HG03159 (cell line): ENCODE measurements around the gene TTC13.
"Not testable (repeated sequence)": the region's sequence is repeated elsewhere in the genome, so short reads cannot be mapped to it uniquely, and the experiment has no call there.

Experiments used
- ATAC-seq: cut with Tn5 transposase; IDR thresholded peaks from one replicate; pipeline ENCODE4 v1.9.1; 2021; ENCODE audit warnings: mild to moderate bottlenecking, moderate library complexity; ENCODE audit not compliant: unreplicated experiment

TTC13 gene

DNA sequence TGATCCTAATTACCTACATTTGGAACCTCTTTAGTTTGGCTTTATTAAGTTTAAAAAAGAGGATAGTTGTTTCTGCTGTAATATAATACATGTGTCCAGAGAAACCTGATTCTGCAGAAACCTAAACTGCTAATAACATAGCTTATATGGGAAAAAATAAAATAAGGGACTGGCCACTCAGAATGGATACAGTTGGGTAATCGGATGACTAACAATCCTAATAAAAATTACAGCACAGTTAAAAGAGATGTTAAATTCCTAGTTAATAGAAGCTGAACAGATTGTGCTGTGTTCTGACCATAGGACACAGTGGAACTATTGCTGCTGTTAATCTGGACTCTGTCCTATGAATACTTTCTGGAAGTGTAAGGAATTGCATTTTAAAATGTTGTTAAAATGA, 16.2 kb upstream of the TTC13 start:
- ATAC-seq = no peak

DNA sequence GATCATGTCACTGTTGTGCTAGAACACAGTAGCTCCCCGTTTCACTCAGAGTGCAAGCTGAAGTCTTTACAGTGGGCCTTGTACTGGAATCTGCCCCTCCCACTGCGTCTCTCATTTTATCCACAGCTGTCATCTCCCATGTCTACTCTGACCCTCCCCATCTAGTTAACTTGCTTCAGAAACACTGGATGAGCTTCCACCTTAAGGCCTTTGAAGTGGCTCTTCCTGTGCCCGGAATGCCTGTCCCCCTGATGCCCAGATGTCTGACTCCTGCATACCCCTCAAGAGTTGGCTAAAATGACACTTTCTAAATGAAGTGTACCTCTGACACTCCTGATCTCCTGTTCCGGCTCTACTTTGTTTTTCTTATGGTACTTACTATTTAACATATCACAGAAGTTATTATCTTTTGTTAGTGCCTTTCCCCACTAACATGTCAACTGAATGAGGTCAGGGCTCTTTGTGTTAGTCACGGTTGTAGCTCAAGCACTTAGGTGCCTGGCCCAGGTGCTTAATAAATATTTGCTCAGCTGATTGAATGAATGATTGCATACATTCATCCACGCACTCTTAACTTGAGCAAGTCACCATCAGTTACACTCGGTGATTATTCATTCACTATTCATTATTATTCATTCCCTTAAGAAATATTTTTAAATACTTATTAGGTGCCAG, 13.6 kb upstream of the TTC13 start:
- no peak for ATAC-seq

- no peak for ATAC-seq
Observed at GRCh38 chr1:230987448-230987847, 8.8 kb upstream of the TTC13 start.

GRCh38 chr1:230986976-230987375, 8.3 kb upstream of the TTC13 start:
- ATAC-seq = no peak

GRCh38 chr1:230985711-230986110, 7.0 kb upstream of the TTC13 start:
- ATAC-seq = no peak

DNA sequence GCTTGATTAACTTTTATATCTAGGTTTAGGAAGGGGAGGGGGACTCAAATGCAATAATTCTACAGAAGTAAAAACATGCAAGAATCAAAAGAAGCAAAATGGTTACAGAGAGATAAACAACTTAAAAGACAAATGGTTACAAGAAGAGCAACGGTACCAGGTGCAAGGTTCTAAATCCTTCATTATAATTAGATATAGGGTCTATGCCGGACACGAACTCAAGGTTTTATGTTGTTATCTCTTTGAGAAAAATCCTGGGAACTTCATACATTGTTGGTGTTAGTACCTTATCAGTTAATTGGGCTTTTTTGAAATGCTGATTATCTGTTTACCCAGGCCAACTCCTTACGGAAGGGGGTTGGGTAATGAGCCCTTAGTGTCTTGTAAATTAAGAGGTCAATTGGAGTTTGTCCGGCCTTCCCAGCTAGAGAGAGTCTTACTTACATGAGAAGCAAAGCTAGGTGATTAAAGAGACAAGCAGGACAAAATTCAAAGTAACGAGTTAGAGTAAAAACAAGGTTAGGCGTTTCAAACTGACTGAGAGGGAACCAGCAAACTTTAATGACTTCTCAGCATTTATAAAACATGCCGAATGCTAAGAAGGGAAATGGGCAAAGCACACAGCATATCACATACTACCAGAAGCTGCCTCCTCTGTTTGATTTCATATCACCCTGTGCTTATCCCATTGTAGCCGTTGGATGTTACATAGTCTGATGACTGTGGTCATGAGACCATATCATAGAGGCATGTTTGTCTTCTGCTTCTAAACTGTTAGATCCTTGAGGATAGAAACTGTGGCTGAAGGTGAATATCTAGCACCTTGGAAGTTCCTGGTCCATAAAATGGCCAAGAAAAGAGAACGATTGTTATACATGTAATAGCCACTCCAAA, 6.2 kb upstream of the TTC13 start:
- ATAC-seq = not testable (repeated sequence)

DNA sequence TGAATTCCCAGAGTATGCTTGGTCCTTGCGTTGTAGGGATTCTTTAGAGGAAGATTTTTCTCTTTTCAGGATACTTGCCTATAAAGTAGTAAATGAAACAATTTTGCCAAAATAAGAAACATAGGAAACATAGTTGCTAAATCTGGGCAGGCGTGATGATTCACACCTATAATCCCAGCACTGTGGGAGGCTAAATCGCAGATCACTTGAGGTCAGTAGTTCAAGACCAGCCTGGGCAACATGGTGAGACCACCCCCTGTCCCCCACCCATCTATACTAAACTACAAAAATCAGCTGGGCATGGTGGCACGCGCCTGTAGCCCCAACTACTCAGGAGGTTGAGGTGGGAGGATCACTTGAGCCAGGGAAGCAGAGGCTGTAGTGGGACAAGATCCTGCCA, 5.2 kb upstream of the TTC13 start:
- ATAC-seq = no peak

GRCh38 chr1:230982696-230983095, 4.0 kb upstream of the TTC13 start:
- no peak for ATAC-seq

DNA sequence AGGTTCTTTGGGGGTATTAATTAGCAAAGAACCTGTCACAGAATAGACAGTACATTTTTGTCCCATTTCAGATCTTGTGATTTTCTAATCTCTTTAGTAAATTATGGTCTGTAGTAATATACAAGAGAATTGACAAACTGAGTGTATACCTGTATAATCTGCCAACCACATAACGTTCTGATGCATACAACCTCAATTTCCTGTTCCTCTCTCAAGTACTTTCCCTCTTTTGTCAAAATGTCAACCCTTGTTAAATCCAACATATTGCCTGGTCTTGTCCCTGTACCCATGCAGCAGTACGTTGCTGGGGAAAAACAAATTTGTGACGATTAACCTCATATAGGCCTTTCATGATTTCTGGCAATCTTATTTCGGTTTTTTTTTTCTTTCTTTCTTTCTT, 1.3 kb upstream of the TTC13 start:
- ATAC-seq = no peak

DNA sequence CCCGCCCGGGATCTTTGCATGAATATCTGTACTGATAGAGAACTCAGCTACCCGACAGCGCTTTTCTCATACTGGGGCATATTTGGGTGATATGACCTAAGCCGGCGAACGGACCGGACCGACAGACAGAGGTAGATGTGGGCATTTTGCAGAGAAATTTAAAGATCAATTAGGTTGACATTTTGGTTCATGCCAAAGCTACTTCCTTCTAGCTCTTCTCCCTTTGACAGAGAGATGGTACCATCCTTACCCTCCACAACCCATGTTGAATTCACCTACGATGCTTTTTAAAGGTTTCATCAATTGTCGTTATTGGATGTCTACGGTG, 692 bp upstream of the TTC13 start:
- no peak for ATAC-seq

DNA sequence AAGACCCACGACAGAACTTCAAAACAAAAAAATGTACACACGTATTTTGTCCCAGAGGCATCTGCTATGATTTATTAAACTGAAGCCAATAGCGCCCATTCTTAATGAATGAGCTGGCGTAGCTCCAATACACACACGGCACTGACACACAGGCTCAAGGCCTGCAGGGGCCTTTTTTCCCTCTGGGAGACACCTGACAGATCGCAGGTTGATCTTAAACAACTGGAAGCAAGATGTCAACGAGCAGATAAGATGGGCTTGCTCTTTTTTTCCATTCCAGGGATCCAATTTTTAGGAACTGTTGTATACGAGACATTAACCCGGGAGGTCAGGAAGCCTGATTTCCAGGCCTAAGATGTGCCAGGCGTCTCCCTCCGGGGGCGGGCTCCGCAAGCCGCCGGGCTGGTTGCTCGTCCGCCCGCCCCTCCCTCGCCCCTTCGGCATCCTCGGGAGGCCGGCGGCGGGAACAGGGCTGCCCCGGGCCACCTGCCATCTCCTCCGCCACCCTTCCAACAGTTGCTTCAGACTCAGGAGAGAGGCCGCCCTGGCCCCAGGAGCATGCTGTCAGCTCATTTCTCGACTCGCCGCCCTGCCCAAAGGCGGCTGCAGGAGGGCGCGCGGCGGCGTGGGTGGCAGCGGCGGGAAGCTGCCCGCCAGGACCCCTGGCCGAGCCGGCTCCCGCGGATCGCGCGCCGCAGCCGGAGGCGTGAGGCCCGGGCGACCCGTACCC, 735 bp downstream of the TTC13 start:
- ATAC-seq = peak; percentile 2

- no peak for ATAC-seq
Observed at GRCh38 chr1:230976825-230977747, 1.6 kb downstream of the TTC13 start.

- ATAC-seq = no peak
Observed at GRCh38 chr1:230976360-230976759, 2.3 kb downstream of the TTC13 start.

DNA sequence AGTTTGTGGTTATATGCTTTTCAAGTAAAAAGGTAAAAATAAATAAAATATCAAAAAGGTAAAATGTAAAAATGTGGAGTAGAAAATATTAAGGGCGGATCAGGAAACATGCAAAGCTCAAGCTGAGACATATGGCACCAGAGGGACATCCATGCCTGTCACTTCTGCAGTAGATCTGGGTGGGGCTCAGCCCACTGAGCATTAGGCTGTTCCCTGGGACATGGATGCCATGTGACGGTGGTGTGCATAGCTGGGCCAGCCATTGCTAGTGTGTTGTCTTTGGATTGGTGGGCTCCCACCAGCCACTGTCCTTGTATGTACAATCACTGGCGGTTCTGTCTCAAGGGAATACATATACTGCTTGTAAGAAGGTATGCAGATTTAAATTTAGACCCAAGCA, 3.0 kb downstream of the TTC13 start:
- ATAC-seq = no peak

DNA sequence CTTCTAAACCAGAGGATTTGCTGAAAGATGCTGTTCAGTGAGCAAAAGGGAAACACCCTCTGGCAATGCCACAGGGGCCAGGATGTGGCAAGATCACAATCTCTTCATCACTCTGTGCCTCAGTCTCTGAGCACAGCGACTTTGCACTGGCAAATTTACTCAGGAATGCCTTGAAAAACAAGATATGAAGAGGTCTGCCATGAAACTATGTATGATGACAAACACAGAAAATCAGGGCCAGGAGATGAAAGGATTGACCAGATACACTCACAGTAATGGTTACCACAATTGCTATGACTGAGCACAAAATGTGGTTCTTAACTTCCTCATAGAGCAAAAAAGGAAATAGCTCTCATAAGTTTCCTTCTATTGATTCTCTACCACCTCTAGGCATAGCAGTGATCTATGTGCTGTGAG, 5.8 kb downstream of the TTC13 start:
- ATAC-seq = peak; percentile 85

DNA sequence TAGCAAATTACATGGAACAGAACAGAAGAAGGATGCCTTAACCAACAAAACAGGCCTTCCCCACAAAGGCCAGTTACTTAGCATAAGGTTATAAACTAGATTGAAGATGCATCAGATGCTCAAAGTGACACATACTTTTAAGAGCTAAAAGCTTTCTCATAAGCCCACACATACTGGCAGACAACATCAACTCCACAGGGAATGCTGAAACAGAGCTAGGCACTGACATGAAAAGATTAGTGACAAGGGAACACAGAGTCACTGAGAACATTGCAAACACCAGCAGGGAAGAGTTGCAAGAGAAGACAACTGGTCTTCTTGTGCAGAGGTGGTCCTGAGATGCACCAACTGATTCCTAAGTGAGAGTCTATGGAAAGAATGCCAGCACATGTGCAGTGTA, 6.9 kb downstream of the TTC13 start:
- ATAC-seq = no peak

DNA sequence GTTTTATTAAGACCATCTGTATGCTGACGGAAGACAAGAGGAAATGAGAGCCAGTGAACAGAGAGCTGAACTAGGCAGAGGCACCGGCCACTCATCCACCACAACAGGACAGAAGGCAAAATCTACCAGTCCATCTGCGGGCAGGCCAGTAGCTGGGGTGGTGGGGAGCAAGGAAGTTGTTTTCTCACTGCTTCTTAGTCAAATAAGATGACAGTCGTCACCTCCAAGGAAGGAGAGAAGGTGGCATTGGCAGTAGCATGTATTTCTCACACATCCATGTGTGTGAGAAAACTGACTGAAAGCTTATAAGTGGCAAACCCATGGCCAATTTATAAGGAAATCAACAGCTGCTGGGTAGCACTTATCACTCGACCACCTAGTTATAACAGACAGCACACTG, 8.2 kb downstream of the TTC13 start:
- ATAC-seq = no peak

GRCh38 chr1:230966358-230966873, 12.2 kb downstream of the TTC13 start:
- no peak for ATAC-seq

GRCh38 chr1:230965535-230965934, 13.1 kb downstream of the TTC13 start:
- ATAC-seq = no peak

DNA sequence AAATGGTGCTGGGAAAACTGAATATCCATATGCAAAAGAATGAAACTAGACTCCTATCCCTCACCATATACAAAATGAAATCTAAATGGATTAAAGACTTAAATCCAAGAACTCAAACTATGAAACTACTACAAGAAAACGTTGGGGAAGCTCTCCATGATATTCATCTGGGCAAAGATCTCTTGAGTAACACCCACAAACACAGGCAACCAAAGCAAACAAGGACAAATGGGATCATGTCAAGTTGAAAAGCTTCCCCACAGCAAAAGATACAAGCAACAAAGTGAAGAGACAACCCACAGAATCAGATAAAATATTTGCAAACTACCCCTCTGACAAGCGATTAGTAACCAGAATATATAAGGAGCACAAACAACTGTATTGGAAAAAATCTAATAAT, 13.8 kb downstream of the TTC13 start:
- no peak for ATAC-seq

DNA sequence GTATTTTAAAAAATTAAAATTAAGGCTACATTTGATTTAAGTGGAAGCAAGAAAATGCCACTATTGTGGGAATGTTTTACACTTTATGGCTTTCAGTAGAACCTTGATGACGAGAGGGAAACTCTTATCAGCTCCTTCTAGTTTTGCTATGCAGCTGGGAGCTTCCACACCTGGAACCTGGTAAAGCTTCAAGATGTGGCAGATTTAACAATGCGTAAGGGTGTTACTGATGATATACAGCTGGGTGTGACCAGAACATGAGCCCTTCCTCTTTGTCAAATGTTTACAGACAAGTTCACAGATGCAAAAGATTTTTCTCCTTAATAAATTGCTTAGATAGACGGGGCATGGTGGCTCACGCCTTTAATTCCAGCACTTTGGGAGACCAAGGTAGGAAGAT, 20.3 kb downstream of the TTC13 start:
- no peak for ATAC-seq
